OCI-M2 (cell line): Measurements from ENCODE around the gene NOL4L.
A peak's percentile ranks its signal among the peaks of the same experiment; 100 is the strongest.
"Not testable (repeated sequence)": the region's sequence is repeated elsewhere in the genome, so short reads cannot be mapped to it uniquely, and the experiment has no call there.

Experiments
- DNase-seq: peaks from one replicate; lab custom pipeline; 2025; ENCODE audit not compliant: unreplicated experiment; lab: John Stamatoyannopoulos, UW

Gene NOL4L

GRCh38 chr20:32598606-32599005, 13.5 kb upstream of the NOL4L start:
- DNase-seq: no peak

- DNase-seq: no peak
Measured at GRCh38 chr20:32597714-32598113, 12.6 kb upstream of the NOL4L start.

GRCh38 chr20:32596681-32597252, 11.6 kb upstream of the NOL4L start:
- DNase-seq: no peak

- DNase-seq: no peak
Measured at GRCh38 chr20:32595143-32595542, 10.0 kb upstream of the NOL4L start.

GRCh38 chr20:32594669-32595068, 9.5 kb upstream of the NOL4L start:
- not testable (repeated sequence) for DNase-seq

GRCh38 chr20:32594204-32594603, 9.1 kb upstream of the NOL4L start:
- no peak for DNase-seq

GRCh38 chr20:32592616-32593015, 7.5 kb upstream of the NOL4L start:
- DNase-seq: not testable (repeated sequence)

GRCh38 chr20:32592022-32592421, 6.9 kb upstream of the NOL4L start:
- no peak for DNase-seq

GRCh38 chr20:32589769-32590168, 4.6 kb upstream of the NOL4L start:
- DNase-seq: no peak

GRCh38 chr20:32589256-32589655, 4.1 kb upstream of the NOL4L start:
- no peak for DNase-seq

GRCh38 chr20:32588040-32588439, 2.9 kb upstream of the NOL4L start:
- DNase-seq: no peak

- DNase-seq: no peak
Measured at GRCh38 chr20:32586291-32586690, 1.2 kb upstream of the NOL4L start.

GRCh38 chr20:32585586-32586127, 524 bp upstream of the NOL4L start:
- DNase-seq: no peak

GRCh38 chr20:32583581-32584070, 1.5 kb downstream of the NOL4L start:
- DNase-seq: no peak

GRCh38 chr20:32582659-32583580, 2.2 kb downstream of the NOL4L start:
- DNase-seq: no peak

GRCh38 chr20:32581839-32582658, 3.1 kb downstream of the NOL4L start:
- no peak for DNase-seq

- DNase-seq: peak; percentile 53
Measured at GRCh38 chr20:32580970-32581838, 3.9 kb downstream of the NOL4L start.

- DNase-seq: no peak
Measured at GRCh38 chr20:32580219-32580969, 4.7 kb downstream of the NOL4L start.

GRCh38 chr20:32578840-32579390, 6.2 kb downstream of the NOL4L start:
- no peak for DNase-seq
